ENCODE data around the gene INPP4B.
"Not testable (repeated sequence)": the region's sequence is repeated elsewhere in the genome, so short reads cannot be mapped to it uniquely, and the experiment has no call there.

Gene INPP4B

DNA sequence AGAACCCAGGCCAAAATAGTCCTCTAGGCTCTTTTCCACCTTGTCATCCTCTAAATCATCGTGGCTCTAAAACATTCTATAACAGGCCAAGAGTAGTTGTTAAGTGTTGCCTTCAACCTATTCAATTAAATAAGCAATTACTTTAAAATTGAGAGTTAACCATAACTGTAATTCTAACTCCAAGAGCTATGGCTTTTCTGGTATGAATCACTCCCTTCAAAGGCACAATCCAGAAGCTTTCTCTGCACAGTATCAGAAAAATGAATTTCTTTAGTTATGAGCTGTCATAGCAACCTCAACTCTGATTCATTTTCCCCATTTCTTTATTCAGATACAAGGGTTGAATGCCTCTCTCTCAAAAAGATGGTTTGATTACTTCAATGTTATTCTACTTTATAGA is 21.7 kb downstream of the INPP4B start:
- no peak for DNase-seq (ENCODE audit: low spot score)

DNA sequence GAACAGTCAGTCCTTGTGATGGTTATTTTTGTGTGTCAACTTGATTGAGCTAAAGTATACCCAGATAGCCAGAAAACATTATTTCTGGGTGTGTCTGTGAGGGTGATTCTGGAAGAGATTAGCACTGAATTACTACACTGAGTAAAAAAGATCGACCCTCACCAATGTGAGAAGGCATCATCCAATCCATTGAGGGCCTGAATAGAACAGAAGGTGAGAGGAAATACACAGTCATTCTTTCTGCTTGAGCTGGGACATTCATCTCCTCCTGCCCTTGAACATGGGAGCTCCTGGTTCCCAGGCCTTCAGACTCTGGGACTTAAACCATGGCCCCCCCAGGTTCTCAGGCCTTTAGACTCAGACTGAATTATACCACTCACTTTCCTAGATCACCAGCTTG is 22.3 kb downstream of the INPP4B start:
- no peak for DNase-seq (ENCODE audit: low spot score)

DNA sequence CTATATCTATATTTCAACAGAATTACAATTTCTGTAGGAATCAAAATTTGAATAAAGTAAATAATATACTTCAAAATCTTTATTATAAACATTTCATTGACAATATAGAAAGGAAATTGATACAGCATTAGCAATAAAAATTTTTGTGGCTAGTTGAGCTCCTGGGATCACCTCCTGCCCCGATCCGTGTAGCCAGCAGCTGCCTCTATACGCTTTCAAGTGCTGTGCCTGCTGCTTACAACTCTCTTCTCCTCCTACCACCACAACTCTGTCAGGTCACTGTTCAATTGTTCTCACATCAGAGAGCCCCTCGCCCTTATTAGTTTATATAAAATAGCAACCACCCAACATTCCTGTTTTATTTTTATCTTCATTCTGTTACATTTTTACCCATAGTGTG is 27.6 kb downstream of the INPP4B start:
- no peak for DNase-seq (ENCODE audit: low spot score)

DNA sequence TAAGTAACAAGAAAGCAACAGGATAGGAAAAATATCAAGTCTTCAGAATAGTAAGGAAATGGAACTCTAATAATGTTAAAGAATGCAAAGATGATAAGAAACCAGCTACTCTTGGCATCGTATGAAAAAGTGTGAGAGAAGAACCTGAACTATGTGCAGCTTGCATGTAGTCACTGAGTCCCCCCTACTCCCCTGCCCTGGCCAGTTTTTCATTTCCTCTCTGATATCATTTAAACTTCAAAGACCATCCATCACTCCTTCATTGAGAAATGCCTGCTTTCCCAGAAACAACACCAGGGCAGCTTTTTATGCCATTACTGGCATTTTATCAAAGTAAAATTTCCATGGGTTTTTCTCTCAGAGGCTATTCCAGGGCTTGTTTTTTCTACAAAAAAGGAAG is 28.1 kb downstream of the INPP4B start:
- DNase-seq (ENCODE audit: low spot score), result no peak

DNA sequence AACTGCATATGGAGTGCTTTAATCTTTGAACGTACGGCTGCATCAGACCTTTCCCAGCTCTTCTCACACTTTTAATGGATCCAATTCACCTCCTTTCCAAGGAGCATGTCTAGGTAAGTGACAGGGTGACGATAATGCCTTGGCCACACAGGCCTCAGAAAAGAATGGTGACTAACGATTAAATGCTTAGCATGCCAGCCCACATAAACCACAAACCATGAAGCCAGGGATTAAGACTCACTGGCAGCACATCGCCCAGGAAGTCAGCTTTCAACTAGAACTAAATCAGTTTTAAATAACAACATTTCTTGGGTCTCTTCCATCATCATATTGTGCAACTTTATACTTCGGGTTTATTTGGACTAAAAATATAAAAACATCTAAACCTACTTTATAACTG is 28.7 kb downstream of the INPP4B start:
- DNase-seq (ENCODE audit: low spot score), result peak; percentile 21

DNA sequence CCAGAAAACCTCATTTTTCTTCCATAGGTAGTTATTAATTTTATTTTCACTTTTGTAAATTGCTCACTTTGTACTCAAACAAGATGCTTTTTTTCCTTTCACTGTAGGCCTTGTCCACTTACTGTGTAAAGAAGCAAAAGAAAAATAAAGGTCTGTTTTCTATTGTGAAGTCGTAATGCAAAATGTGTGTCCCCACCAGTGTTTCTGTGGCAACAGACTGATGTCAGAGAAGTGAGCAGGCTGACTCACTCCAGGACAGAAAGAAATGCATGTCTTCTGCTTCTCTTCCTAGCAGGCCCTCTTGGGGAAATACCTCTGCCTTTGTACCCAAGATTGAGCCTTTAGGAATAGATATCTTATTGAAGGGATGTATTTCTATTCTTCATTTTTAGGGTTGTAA is 30.3 kb downstream of the INPP4B start:
- no peak for DNase-seq (ENCODE audit: low spot score)

DNA sequence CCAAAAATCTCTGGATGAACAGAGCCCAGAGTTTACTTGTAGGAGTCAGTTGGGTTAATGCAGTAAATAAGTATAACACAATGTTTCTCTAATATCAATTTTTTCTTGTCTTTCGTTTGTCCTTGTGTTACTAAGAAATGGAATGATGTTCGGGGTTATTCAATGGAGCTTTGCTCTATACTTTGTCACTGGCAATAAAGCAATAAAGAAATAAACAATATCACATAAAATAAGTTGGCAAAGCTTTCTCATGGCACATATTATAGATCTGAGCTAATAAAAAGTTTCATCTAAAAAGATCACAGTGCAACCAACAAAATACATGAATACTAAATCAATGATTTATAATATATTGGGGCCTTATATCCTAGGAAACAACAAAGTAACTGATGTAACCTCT is 32.7 kb downstream of the INPP4B start:
- DNase-seq (ENCODE audit: low spot score), result no peak

DNA sequence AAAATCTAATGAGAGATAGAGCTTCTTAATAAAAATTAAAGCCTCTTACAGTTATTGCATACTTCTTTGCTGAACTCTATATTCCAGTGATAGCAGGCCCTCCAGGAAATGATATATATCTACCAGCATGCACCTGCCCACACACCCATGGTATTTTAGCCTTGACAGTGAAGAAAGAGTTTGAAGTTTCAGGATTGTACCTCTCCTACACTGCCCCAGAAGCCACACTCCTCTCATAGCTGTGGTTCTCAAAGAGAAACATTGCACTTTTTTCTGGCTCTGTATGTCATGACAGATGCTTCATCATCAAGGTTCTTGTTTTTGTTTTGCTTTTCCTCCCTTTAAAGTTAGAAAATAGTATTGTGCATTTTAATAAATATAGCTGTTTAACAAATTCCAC is 34.0 kb downstream of the INPP4B start:
- no peak for DNase-seq (ENCODE audit: low spot score)

DNA sequence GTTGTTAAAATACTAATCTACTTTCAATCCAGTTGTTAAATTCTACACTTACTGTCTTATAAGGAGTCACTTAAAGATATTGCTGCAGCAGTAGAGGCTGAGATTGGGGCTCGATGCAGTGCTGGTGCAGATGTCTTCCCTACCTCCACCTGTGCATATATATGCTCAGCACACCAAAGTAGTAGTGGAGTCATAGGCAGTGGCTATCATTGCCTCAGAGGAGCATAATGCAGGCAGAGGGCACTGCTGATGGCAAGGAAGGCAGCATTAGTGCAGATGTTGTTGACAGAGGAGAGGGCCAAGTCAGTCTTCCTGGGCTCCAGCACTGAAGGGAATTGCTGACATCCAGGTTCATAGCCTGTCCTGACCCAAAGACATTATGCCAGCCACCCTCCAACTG is 35.1 kb downstream of the INPP4B start:
- DNase-seq (ENCODE audit: low spot score), result no peak

DNA sequence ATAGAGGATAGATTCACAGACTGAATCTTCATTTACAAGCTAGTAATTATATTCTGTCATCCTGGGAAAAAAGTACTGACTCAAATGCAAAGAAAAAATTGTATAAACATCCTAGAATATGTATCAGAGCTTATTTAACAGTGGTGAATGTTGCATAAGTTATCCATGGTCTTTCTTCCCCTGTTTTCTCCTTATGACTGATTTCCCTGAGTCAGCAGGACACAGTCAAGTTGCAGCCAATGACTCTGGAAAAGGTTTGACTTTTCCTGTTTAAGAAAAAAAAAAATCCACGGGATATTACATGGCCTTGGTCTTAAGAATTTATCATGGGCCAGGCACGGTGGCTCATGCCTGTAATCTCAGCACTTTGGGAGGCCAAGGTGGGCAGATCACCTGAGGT is 36.5 kb downstream of the INPP4B start:
- no peak for DNase-seq (ENCODE audit: low spot score)

DNA sequence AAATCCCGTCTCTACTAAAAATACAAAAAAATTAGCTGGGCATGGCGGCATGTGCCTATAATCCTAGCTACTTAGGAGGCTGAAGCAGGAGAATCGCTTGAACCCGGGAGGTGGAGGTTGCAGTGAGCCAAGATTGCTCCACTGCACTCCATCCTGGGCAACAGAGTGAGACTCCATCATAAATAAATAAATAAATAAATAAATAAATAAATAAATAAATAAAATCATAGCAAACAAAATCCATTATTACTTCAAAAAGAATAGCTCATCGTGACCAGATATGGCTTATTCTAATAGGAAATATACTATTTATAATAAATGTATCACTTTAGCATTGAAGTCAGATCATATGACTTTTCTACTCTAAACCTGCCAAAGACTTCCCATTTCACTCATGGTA is 42.2 kb downstream of the INPP4B start:
- DNase-seq (ENCODE audit: low spot score), result not testable (repeated sequence)

DNA sequence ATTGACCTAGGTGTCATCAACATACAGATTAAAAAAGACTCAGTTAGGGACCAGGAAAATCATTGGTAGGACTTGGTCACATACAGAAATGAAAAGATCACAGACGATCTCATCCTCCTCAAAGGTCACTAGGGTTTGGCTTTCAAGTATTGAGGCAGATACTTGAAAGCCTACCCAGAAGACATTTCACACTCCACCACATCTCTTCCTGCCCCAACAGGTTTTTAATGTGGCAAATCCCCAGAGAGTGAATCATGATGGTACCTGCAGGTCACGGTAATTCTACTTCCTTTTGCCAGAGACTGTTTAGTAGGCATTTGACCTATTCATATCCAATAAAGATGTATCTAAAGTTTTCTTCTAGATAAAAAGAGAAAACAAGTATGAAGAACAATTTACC is 44.1 kb downstream of the INPP4B start:
- DNase-seq (ENCODE audit: low spot score), result no peak

DNA sequence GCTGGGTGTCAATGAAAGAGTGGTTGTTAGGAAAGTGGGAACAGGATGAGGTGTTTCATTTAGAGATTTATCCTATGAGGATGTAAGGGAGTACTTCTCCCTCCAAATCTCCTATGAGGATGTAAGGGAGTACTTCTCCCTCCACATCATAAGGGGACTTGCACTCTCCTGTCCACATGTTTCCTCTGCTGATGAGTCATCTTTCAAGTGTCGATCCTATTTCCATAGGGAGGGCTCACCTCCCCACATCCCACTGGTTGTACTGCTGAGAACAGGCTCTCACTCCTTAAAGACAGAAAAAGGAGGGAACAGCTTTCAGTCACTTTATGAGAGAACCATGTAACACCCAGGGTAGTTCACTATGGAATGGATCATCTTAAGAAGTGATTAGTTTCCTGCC is 65.0 kb downstream of the INPP4B start:
- no peak for DNase-seq (ENCODE audit: low spot score)

DNA sequence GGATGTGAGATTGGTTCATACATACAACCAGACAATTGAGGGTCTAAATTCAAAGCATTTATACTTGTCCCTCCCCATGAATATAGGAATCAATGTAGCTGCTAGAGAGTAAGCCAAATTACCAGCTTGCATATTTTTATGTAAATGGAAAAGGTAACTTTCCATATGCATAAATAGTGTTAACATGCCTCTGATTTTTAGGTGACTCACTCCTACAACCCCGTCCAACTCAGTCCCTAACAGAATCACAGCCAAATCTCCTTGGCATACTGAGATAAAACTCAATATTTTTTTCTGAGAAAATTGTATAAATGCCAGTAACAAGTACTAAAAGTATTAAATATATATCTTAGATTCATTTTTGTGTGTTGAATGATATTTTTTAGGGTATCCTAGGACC is 67.2 kb downstream of the INPP4B start:
- no peak for DNase-seq (ENCODE audit: low spot score)

DNA sequence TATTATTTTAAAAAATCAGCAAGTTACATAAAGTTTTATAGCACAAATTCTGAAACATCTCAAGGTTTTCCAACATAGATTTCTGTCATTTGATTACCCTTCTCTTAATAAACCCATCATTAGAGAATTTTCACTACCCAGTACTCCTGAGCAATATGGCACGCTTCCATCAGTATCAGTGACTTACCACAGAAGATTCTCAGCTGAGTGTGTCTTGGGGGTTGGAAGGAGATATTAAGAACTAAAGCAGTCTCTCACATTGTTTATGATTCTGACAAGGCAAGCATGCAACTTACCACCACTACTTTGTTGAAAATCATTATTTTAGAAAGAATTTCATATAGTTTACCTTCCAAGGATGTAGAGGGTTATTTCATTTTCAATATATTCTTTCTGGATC is 67.7 kb downstream of the INPP4B start:
- DNase-seq (ENCODE audit: low spot score), result no peak

DNA sequence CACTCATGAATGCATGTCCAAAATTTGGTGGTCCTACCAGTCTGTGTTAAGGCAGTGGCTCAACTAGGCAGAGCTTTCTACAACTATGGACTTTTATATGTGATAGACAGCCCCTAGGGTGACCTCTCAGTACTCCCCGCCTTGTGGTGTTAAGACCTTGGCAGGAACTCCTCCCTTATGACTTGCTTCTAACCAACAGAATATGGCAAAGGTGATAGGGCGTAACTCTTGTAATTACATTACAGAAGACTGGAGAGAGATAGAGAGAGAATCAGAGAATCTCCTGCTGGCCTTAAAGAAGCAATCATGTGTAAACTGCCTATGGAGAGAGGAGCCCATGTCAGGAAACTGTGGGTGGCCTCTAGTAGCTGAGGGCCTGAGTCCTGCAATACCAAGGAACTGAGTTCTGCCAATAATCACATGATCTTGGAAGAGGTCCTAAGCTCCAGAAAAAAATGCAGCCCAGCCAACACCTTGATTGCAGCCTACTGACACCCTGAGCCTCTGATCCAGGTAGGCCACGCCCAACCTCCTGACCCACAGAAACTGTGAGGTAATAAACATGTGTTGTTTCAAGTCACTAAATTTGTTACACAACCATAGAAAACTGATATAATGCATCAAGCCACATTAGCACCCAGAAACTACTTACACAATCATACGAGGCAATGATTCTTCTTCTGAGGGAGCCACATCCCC is 68.9 kb downstream of the INPP4B start:
- no peak for DNase-seq (ENCODE audit: low spot score)

DNA sequence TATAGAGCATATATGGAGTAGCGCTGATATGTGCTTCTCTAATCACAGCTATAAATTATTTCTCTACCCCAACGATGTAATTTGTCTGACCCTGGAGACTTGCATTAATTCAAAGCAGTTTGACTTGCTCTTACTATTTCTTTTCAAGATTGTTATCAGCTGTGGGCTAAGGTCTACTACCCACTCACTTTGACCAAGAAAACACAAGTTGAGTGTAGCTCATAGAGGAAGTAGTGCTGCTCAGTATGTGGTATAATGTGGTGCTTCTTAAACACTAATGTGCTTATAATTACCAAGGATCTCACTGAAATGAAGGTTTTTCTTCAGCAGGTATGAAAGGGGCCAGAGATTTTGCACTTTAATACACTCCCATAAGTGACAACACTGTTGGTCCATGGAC is 70.1 kb downstream of the INPP4B start:
- no peak for DNase-seq (ENCODE audit: low spot score)

DNA sequence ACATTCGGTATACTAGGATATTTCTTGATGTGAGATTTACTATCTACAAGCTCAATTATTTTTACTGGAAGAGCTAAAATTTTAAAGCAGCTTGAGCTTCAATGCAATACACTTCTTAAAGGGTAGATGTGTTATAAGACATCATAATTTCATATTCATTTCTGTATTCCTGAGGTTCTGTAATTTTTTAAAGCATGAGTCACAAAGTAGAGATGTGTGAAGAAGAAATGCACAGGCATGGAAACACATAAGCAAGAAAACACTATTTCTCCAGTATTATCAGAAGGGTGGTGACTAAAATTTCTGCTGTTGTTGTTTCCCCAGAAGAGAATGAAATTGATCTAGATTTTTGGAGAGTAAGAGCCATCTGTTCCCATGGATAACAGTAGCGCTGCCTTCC is 72.6 kb downstream of the INPP4B start:
- no peak for DNase-seq (ENCODE audit: low spot score)

DNA sequence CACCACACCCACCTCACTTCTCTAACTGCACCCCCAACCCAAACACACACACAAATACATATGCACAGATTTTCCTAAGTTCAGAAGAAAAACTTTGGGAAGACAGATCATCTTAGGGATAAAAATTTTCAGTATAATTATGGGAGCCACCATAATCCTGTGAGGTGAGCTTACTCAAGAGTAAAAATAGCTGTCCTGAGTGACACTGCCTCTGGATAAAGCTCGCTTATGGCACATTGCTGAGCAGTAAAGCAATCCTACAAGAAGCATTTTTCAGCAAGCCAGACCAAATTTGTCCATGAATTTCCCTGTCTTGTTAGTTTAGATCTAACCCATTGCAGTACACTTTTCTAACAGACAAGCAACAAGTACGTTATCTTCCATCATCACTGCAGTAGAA is 83.8 kb downstream of the INPP4B start:
- no peak for DNase-seq (ENCODE audit: low spot score)

DNA sequence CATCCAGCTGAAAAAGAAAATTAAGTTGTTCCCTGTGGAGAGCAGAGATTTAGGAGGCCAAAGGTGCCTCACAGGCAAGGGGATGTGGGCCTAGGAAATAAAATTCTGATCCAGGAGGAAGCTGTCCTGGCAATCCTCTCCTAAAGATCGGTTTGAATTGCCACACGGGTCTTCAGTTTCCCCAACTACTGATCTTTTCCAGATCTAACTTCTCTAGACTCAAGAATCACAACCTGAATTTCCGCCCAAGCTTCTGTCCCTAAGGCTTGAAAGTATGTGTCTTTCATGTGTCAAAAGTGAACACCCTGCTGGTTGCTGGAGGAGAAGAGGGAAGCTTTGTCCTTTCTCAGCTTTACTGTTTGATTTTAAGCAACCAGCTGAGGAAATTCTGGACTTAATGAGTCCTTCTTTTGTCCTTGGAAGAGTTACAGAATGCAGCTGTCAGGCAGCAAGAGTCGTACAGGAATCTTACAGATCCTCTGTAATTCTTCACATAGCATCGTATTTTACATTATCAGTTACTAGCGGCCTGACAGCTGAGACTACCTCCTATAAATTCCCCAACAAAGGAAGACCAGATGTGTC is 93.8 kb downstream of the INPP4B start:
- DNase-seq (ENCODE audit: low spot score), result no peak

DNA sequence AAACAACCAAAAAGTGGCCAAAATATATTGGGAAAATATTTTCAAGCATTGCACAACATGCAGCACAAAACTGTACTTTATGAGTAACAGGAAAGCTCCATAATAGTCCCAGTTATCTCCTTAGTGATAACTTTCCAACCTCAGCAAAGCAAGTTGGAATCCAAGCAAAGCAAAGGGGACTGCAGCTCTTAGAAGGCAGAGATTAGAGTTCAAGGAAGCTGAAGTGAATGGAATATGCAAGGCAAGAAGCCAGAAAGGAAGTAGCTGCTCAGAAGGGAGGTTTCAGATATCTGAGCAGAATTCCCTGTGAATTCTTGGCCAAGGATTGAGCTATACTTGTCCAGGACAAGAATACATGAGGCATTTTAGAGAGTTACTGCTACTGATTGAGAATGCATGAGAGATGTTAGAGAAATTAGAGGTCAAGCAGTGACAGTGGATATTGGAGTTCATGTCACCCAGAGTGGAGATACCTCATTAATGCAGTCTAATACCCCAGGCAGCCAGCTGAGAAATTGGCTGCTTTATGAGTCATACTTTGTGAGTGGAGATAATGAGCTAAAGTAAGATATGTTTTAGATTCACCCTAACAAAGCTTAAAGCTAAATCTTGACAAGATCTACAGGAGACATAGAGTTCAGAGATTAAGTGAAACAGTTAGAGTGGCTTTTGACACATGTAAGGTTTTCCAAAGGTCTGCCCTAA is 102.8 kb downstream of the INPP4B start:
- DNase-seq (ENCODE audit: low spot score), result no peak

DNA sequence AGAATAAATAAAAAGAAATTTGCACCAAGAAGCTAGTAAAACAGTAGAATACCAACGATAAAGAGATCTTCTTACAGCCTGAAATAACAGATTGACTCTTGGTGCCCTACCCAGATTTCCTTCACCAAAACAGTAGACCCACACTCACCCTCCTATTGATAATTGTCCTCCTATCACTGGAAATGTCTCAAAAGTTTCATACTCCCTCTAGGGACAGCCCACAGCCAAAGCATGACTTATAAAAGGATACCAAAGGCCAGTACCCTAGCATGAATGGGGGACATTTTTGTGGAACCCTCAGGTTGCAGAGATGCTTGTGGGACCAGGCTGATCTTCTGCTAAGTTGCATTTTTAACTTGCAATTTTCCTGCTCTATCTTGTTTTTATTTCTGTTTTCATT is 104.1 kb downstream of the INPP4B start:
- no peak for DNase-seq (ENCODE audit: low spot score)

DNA sequence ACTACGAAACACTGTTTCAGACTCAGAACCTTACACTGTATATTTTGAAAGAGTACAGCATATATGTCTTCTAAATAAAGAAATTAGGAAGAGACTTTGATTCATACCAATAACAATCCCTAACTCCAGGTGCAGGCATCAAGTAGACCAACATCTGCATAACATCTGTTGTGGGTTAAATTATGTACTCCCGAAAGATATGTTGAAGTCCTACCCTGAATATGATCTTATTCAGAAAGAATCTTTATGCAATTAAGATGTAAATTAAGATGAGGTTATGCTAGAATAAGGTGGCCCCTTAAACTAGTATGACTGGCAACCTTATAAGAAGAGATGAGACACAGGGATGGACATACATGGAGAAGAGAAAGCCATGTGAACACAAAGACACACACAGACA is 117.9 kb downstream of the INPP4B start:
- DNase-seq (ENCODE audit: low spot score), result no peak

DNA sequence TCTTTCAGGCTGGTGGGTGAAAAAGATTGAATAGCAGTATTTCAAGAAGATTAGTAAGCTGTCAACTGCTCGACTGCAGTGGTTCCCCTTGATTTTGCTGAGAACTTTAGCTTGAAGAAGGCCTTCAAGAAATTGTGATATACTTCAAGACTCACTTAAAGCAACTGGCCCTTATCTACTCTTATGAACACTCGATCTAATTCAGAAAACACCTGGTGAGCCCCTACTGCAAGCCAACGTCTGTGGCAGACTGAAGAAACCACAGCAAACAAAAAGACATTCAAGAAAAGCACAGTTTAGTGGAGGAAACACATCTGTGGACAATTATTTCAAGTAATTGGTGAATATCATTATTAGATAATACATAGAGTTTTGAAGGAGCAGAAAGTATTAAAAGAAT is 119.0 kb downstream of the INPP4B start:
- DNase-seq (ENCODE audit: low spot score), result no peak

Data from CD4-positive, alpha-beta T cell treated with Interleukin-2 at 100 ng/mL for 4 hours (primary cell).